ENCODE data around the gene UBE2D1. TPM values are rescaled to one million over a fixed set of nuclear protein-coding genes. Genes with fewer than 3 reads are reported as not detected.

The UBE2D1 gene
- total and polyA plus RNA-seq, 2 donors (not counting 3 experiments of a cell fraction or from before 2014, with no cell fraction given) = 13.5 to 14.5 TPM

GRCh38 chr10:58352956-58353610, 18.3 kb downstream of the UBE2D1 start:
- dilution Hi-C loops (cut with MboI; ENCODE audit: extremely low pct_ligation_motif_present, low sequenced_read_pairs) (no loop called here), intact Hi-C loops (cut with micrococcal nuclease) (no loop called here)
- Histone ChIP-seq H3K27me3 (ENCODE audit: control insufficient read depth in 2 of 2, insufficient read depth in 2 of 2, low read length in 2 of 2) (no peaks in the 10 kb centered on the region), H3K4me2 (ENCODE audit: insufficient read depth, low read length) (no peak overlapping the region), H3K27ac (ENCODE audit: insufficient read depth, low read depth, low read length) (no peak overlapping the region), H3K36me3 (ENCODE audit: control insufficient read depth in 2 of 2, extremely low read depth in 1 of 2, insufficient read depth in 2 of 2, low read length in 2 of 2) (no peaks in the 10 kb centered on the region), H4K20me1 (replicated peaks; ENCODE audit: control insufficient read depth, extremely low read depth, insufficient read depth, low read length) (peaks cover 7% of the 10 kb centered on the region), H3K4me1 (ENCODE audit: control insufficient read depth, extremely low read depth, insufficient read depth, low read length) (no peaks in the 10 kb centered on the region), H2AFZ (ENCODE audit: low read depth, low read length) (no peak overlapping the region), H3K79me2 (ENCODE audit: control insufficient read depth, insufficient read depth, low read length) (peaks cover 45% of the 10 kb centered on the region), H3K9ac (replicated peaks; ENCODE audit: extremely low read depth, insufficient read depth, low read length) (no peak overlapping the region), H3K4me3 (replicated peaks in 1 of 3; ENCODE audit: insufficient read depth in 1 of 3, low read depth in 1 of 3, low read length in 3 of 3) (no peak overlapping the region), H3K9me1 (replicated peaks; ENCODE audit: control insufficient read depth, extremely low read depth, insufficient read depth, low read length) (no peaks in the 10 kb centered on the region), H3K9me3 (replicated peaks; ENCODE audit: control insufficient read depth, insufficient read depth, low read length) (no peaks in the 10 kb centered on the region)
- CTCF ChIA-PET = interaction anchor here (0.7 to 0.9 kb wide), 2 partner anchors 32 to 176 kb away, joined by 3 read pairs; partner anchors contain the start of gene TFAM
- BruUV-seq (replicated peaks) = no TSS peak
- TF ChIP-seq EZH2 (IDR thresholded peaks at IDR 0.05; ENCODE audit: borderline replicate concordance, low read depth, low read length, severe bottlenecking) (no peak), JUN (IDR thresholded peaks at IDR 0.05; ENCODE audit: borderline replicate concordance, insufficient read depth, insufficient read length, low read depth) (no peak)
- FAIRE-seq = no peak
- POLR2A ChIA-PET = no interaction called here
- no peak for DNase-seq (ENCODE audit: low read depth, low spot score)

GRCh38 chr10:58356756-58357155, 21.9 kb downstream of the UBE2D1 start:
- Histone ChIP-seq H3K79me2 (ENCODE audit: control insufficient read depth, insufficient read depth, low read length) (peaks cover 27% of the 10 kb centered on the region), H3K9me1 (replicated peaks; ENCODE audit: control insufficient read depth, extremely low read depth, insufficient read depth, low read length) (no peaks in the 10 kb centered on the region), H3K4me1 (ENCODE audit: control insufficient read depth, extremely low read depth, insufficient read depth, low read length) (peaks cover 11% of the 10 kb centered on the region), H3K9ac (replicated peaks; ENCODE audit: extremely low read depth, insufficient read depth, low read length) (no peak overlapping the region), H3K9me3 (replicated peaks; ENCODE audit: control insufficient read depth, insufficient read depth, low read length) (no peaks in the 10 kb centered on the region), H3K4me2 (ENCODE audit: insufficient read depth, low read length) (no peak overlapping the region), H3K36me3 (ENCODE audit: control insufficient read depth in 2 of 2, extremely low read depth in 1 of 2, insufficient read depth in 2 of 2, low read length in 2 of 2) (no peaks in the 10 kb centered on the region), H4K20me1 (replicated peaks; ENCODE audit: control insufficient read depth, extremely low read depth, insufficient read depth, low read length) (peaks cover 5% of the 10 kb centered on the region), H2AFZ (ENCODE audit: low read depth, low read length) (no peak overlapping the region), H3K4me3 (replicated peaks in 1 of 3; ENCODE audit: insufficient read depth in 1 of 3, low read depth in 1 of 3, low read length in 3 of 3) (no peak overlapping the region), H3K27me3 (ENCODE audit: control insufficient read depth in 2 of 2, insufficient read depth in 2 of 2, low read length in 2 of 2) (no peaks in the 10 kb centered on the region), H3K27ac (ENCODE audit: insufficient read depth, low read depth, low read length) (no peak overlapping the region)
- TF ChIP-seq EZH2 (IDR thresholded peaks at IDR 0.05; ENCODE audit: borderline replicate concordance, low read depth, low read length, severe bottlenecking) (no peak), GATA2 (IDR thresholded peaks at IDR 0.05; ENCODE audit: insufficient read depth, insufficient read length, low read depth, low read length) (no peak)
- no peak for DNase-seq (ENCODE audit: low read depth, low spot score)
- dilution Hi-C loops (cut with MboI; ENCODE audit: extremely low pct_ligation_motif_present, low sequenced_read_pairs) (no loop called here), intact Hi-C loops (cut with micrococcal nuclease) (no loop called here)
- ChIA-PET CTCF (interaction anchor here (2.2 kb wide), 1 partner anchor 8 kb away, joined by 6 read pairs; no protein-coding TSS in a partner anchor), POLR2A (no interaction called here)
- BruUV-seq (replicated peaks) = no TSS peak
- FAIRE-seq = no peak
